ENCODE data around the gene SEC24C.
"Not testable (repeated sequence)": the region's sequence is repeated elsewhere in the genome, so short reads cannot be mapped to it uniquely, and the experiment has no call there.

DNA sequence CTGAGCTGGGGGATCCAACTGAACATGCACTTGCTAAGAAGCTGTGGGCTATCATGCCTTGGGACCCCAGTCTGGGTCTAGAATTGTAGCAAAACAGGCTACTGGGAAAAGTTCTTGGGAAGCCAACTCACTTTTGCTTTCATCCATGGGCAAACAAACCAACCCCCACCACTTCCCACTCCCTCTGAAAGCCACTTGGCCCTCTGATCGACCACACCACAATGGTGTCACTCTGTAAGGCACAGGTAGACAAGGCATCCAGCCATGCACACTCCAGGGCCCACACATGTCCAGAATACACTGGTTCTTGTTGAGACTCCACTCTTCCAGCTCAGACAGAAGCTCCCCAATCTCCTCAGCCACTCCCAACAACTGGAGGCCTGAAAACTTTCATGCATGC, 36.0 kb upstream of the SEC24C start:
- TF ChIP-seq, protein P1, sequence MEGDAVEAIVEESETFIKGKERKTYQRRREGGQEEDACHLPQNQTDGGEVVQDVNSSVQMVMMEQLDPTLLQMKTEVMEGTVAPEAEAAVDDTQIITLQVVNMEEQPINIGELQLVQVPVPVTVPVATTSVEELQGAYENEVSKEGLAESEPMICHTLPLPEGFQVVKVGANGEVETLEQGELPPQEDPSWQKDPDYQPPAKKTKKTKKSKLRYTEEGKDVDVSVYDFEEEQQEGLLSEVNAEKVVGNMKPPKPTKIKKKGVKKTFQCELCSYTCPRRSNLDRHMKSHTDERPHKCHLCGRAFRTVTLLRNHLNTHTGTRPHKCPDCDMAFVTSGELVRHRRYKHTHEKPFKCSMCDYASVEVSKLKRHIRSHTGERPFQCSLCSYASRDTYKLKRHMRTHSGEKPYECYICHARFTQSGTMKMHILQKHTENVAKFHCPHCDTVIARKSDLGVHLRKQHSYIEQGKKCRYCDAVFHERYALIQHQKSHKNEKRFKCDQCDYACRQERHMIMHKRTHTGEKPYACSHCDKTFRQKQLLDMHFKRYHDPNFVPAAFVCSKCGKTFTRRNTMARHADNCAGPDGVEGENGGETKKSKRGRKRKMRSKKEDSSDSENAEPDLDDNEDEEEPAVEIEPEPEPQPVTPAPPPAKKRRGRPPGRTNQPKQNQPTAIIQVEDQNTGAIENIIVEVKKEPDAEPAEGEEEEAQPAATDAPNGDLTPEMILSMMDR (IDR thresholded peaks at IDR 0.05; ENCODE audit: insufficient read depth, low read depth, low read length): not testable (repeated sequence)
- TF ChIP-seq EZH2 (IDR thresholded peaks at IDR 0.05; ENCODE audit: insufficient read depth, low read length): not testable (repeated sequence)

Measured in astrocyte (in vitro differentiated cells and primary cell).